KG1 (cell line): ENCODE measurements around the gene ECHDC3.
"Not testable (repeated sequence)": the region's sequence is repeated elsewhere in the genome, so short reads cannot be mapped to it uniquely, and the experiment has no call there.

Experiments used
- DNase-seq: peaks from one replicate; lab custom pipeline; 2025; lab: John Stamatoyannopoulos, UW

The ECHDC3 gene

GRCh38 chr10:11742009-11742778, at the start of gene ECHDC3:
ECHDC3 (plus strand) TSS chr10:11742382; CDS start chr10:11742577, 195 bp downstream.
- no peak for DNase-seq

GRCh38 chr10:11693376-11693775, 48.8 kb upstream of the ECHDC3 start:
- DNase-seq, result no peak

- DNase-seq, result no peak
Observed at GRCh38 chr10:11695779-11696178, 46.4 kb upstream of the ECHDC3 start.

- no peak for DNase-seq
Observed at GRCh38 chr10:11697718-11698527, 44.3 kb upstream of the ECHDC3 start.

GRCh38 chr10:11698691-11699549, 43.3 kb upstream of the ECHDC3 start:
- peak; percentile 43 for DNase-seq

- no peak for DNase-seq
Observed at GRCh38 chr10:11699550-11700097, 42.6 kb upstream of the ECHDC3 start.

GRCh38 chr10:11700539-11700938, 41.6 kb upstream of the ECHDC3 start:
- no peak for DNase-seq

GRCh38 chr10:11701451-11702095, 40.6 kb upstream of the ECHDC3 start:
- DNase-seq, result no peak

- DNase-seq, result no peak
Observed at GRCh38 chr10:11702264-11702663, 39.9 kb upstream of the ECHDC3 start.

GRCh38 chr10:11704092-11704491, 38.1 kb upstream of the ECHDC3 start:
- no peak for DNase-seq

GRCh38 chr10:11705722-11706121, 36.5 kb upstream of the ECHDC3 start:
- no peak for DNase-seq

GRCh38 chr10:11706895-11707567, 35.2 kb upstream of the ECHDC3 start:
- DNase-seq, result no peak

GRCh38 chr10:11707624-11708350, 34.4 kb upstream of the ECHDC3 start:
- no peak for DNase-seq

- not testable (repeated sequence) for DNase-seq
Observed at GRCh38 chr10:11708801-11709200, 33.4 kb upstream of the ECHDC3 start.

GRCh38 chr10:11712744-11713143, 29.4 kb upstream of the ECHDC3 start:
- no peak for DNase-seq

- DNase-seq, result no peak
Observed at GRCh38 chr10:11713186-11713743, 28.9 kb upstream of the ECHDC3 start.

- no peak for DNase-seq
Observed at GRCh38 chr10:11713963-11714362, 28.2 kb upstream of the ECHDC3 start.

- DNase-seq, result no peak
Observed at GRCh38 chr10:11714750-11715365, 27.3 kb upstream of the ECHDC3 start.

GRCh38 chr10:11715815-11716494, 26.2 kb upstream of the ECHDC3 start:
- no peak for DNase-seq
